SKM-1 (cell line): ENCODE results near the gene ZNF106.

Experiments
- DNase-seq: peaks from one replicate; lab custom pipeline; 2025; ENCODE audit not compliant: unreplicated experiment; lab: John Stamatoyannopoulos, UW

ZNF106 gene

GRCh38 chr15:42490671-42491538 lies at the start of gene ZNF106:
ZNF106 (minus strand) TSS chr15:42491141; CDS start chr15:42472289, 18,852 bp downstream.
- DNase-seq: peak; percentile 84

- no peak for DNase-seq
These were observed 42.3 kb upstream of the ZNF106 start for GRCh38 chr15:42533246-42533645.

GRCh38 chr15:42528970-42529369 lies 38.0 kb upstream of the ZNF106 start:
- no peak for DNase-seq

- no peak for DNase-seq
These were observed 32.4 kb upstream of the ZNF106 start for GRCh38 chr15:42523331-42523730.

GRCh38 chr15:42511007-42511391 lies 20.1 kb upstream of the ZNF106 start:
- peak; percentile 46 for DNase-seq

GRCh38 chr15:42510258-42511006 lies 19.5 kb upstream of the ZNF106 start:
- DNase-seq: no peak

- no peak for DNase-seq
These were observed 17.3 kb upstream of the ZNF106 start for GRCh38 chr15:42508263-42508690.

GRCh38 chr15:42507514-42507913 lies 16.6 kb upstream of the ZNF106 start:
- DNase-seq: no peak

- no peak for DNase-seq
These were observed 13.7 kb upstream of the ZNF106 start for GRCh38 chr15:42504631-42505030.

- peak; percentile 6 for DNase-seq
These were observed 12.9 kb upstream of the ZNF106 start for GRCh38 chr15:42503825-42504224.

GRCh38 chr15:42502477-42502876 lies 11.5 kb upstream of the ZNF106 start:
- no peak for DNase-seq

- DNase-seq: no peak
These were observed 9.1 kb upstream of the ZNF106 start for GRCh38 chr15:42499858-42500609.

- no peak for DNase-seq
These were observed 7.5 kb upstream of the ZNF106 start for GRCh38 chr15:42498212-42499068.

GRCh38 chr15:42495361-42496212 lies 4.6 kb upstream of the ZNF106 start, which contains the start of gene SNAP23:
SNAP23 (plus strand) TSS chr15:42495634; CDS start chr15:42511847, 16,213 bp downstream.
- peak; percentile 76 for DNase-seq

GRCh38 chr15:42494998-42495360 lies 4.0 kb upstream of the ZNF106 start:
- DNase-seq: no peak

GRCh38 chr15:42493679-42494078 lies 2.7 kb upstream of the ZNF106 start:
- peak; percentile 70 for DNase-seq

GRCh38 chr15:42491539-42492225 lies 741 bp upstream of the ZNF106 start:
- DNase-seq: no peak

GRCh38 chr15:42490291-42490670 lies 660 bp downstream of the ZNF106 start:
- DNase-seq: peak; percentile 12

- no peak for DNase-seq
These were observed 7.3 kb downstream of the ZNF106 start for GRCh38 chr15:42483677-42484076.
